HG02610 (cell line): Measurements from ENCODE around the gene UBE2K.
"Not testable (repeated sequence)": the region's sequence is repeated elsewhere in the genome, so short reads cannot be mapped to it uniquely, and the experiment has no call there.

Experiments
- ATAC-seq: cut with Tn5 transposase; IDR thresholded peaks from one replicate; pipeline ENCODE4 v1.9.1; 2021; ENCODE audit warnings: mild to moderate bottlenecking, moderate library complexity; ENCODE audit not compliant: unreplicated experiment

Gene UBE2K

DNA sequence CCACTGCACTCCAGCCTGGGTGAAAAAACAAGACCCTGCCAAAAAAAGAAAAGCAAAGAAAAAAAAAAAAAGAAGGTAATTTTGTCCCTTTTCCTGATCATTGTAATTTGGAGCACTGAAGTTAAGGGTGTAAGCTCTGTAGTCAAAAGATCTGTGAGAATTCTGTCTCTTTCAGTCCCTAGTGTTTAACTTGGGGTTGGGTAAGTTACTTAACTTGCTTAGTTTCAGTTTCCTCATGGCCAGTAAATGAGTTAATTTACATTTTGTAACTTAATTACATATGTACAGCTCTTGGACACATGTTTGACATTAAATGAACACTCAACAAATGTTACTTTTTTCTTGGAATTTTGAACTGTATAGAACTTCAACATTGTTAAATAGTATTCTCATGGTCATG lies 10.9 kb upstream of the UBE2K start:
- ATAC-seq, result no peak

DNA sequence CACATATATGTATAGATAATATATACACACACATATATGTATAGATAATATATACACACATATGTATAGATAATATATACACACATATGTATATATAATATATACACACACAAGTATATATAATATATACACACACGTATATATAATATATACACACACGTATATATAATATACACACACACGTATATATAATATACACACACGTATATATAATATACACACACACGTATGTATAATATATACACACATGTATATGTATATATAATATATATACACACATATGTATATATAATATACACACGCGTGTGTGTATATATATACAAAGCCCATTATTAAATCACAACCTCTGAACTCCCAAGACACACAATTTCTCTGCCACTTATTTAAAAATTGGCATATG lies 8.0 kb upstream of the UBE2K start:
- no peak for ATAC-seq

DNA sequence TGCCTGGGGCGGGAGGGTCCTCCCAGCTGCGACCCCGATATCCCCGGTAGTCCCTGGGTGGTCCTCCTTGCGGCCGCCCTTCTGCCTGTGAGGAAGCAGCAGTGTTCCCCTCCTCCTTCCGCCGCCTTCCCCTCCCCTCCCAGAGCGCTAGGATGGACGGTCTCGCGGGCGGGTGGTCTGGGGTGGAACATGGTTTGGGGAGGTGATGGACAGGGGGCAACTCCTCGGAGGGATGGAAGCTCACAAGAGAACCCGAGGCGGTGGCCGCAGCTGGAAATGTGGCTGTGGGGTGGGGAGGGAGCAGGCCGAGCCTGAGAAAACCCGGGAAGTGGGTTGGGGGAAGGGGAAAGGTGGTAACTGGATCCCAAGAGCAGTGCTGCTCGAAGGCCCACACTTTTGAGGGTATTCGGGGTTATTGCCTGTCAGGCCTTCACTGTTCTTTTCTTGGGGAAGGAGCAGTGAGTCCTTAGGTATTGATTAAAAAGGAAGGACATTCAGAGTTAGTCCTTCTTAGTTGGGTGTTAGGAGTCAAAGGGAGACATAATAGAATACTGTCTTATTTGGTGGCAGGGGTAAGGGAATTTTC lies 581 bp downstream of the UBE2K start:
- peak; percentile 17 for ATAC-seq

DNA sequence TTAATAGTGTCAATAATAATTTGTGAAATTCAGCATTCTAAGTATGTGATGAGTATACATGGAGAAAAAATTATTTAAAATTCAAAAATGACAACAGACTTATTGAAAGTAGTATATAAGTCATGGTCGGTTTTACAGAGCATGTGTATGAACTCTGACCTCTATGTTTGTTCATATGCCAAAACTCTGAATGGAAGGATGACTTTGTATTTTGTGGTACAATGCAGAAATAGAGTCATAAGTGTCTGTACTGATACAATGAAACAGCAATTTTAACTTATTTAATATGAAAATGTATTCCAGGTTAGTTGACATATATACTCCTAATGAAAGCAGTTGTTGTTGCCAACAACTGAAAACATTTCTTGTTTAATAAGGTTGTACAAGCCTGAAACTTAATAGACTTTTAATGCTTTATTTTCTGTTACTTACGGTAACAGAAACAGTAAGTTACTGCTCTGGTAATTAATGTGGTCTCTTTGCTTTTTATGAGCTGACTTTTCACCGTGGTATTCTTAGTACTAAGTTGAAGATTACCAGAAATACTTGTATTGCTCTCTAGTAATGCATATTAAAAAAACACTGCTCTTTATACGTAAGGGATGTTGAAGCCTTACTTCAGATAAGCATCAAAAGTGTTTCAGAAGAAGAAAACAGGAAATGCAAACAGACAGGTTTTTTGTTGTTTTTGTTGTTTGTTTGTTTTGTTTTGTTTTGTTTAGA lies 1.9 kb downstream of the UBE2K start:
- ATAC-seq, result no peak

DNA sequence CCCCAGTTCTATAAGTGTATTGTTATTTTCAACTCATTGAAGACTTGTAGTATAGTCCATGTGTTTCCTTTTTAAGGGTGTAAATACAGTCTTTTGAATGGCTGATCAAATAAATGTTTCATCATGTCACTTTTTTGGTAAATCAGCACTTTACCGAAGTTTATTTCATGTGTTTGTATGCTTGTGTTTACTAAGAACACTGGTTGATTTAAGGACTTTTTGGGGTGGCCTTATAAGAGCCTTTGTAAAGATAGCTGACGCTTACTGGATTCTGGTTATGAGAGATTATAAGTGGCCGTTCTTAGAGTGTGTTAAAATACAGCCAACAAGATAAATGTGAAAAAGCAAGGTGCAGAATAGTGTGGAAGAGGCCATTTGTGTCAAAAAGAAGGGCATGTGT lies 2.6 kb downstream of the UBE2K start:
- ATAC-seq, result no peak

DNA sequence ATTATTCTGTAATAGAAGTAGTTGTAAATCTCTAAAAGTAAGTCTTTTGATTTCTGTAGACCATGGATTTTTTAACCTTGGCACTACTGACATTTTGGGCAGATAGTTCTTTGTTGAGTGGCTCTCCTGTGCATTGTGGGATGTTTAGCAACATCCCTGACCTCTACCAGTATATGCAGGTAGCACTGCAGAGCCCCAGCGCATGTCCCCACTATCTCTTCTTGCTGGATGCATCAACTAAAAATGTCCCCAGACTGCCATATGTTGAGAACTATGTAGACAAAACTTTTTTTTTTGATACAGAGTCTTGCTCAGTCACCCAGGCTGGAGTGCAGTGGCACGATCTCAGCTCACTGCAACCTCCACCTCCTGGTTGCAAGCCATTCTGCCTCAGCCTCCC lies 4.8 kb downstream of the UBE2K start:
- no peak for ATAC-seq

DNA sequence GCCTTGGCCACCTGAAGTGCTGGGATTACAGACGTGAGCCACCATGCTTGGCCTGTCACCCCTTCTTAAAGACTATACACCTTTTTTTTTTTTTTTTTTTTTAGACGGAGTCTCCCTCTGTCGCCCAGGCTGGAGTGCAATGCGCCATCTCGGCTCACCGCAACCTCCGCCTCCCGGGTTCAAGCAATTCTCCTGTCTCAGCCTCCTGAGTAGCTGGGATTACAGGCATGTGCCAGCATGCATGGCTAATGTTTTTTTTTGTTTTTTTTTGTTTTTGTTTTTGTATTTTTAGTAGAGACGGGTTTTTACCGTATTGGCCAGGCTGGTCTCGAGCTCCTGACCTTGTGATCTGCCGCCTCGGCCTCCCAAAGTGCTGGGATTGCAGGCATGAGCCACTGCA lies 6.9 kb downstream of the UBE2K start:
- ATAC-seq, result not testable (repeated sequence)

DNA sequence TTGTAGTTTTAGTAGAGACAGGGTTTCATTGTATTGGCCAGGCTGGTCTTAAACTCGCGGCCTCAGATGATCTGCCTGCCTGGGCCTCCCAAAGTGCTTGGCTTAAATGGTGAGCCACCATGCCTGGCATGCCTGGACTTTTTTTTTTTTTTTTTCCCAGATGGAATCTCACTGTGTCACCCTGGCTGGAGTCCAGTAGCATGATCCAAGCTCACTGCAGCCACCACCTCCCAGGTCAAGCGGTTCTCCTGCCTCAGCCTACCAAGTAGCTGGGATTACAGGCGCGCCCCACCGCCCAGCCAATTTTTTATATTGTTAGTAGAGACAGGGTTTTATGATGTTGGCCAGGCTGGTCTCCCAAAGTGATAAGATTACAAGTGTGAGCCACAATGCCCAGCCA lies 8.4 kb downstream of the UBE2K start:
- no peak for ATAC-seq

DNA sequence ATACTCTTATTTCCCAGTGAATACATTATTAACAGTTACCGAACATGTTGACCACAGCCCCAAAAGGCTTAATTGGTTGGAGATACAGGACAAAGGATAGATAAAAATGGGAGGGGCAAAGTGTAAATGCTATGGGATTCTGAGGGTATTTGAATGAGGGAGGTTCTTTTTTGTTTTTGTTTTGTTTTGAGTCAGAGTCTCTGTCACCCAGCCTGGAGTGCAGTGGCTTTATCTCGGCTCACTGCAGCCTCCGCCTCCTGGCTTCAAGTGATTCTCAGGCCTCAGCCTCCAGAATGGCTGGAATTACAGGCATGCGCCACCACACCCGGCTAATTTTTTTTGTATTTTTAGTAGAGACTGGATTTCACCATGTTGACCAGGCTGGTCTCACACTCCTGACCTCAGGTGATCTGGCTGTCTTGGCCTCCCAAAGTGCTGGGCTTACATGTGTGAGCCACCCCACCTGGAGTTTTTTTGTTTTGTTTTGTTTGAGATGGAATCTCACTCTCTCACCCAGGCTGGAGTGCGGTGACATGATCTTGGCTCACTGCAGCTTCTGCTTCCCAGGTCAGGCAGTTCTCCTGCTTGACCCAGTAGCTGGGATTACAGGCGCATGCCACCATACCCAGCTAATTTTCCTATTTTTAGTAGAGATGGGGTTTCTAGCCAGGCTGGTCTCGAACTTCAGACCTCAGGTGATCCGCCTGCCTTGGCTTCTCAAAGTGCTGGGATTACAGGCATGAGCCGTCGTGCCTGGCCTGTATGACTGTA lies 9.0 kb downstream of the UBE2K start:
- ATAC-seq, result no peak

DNA sequence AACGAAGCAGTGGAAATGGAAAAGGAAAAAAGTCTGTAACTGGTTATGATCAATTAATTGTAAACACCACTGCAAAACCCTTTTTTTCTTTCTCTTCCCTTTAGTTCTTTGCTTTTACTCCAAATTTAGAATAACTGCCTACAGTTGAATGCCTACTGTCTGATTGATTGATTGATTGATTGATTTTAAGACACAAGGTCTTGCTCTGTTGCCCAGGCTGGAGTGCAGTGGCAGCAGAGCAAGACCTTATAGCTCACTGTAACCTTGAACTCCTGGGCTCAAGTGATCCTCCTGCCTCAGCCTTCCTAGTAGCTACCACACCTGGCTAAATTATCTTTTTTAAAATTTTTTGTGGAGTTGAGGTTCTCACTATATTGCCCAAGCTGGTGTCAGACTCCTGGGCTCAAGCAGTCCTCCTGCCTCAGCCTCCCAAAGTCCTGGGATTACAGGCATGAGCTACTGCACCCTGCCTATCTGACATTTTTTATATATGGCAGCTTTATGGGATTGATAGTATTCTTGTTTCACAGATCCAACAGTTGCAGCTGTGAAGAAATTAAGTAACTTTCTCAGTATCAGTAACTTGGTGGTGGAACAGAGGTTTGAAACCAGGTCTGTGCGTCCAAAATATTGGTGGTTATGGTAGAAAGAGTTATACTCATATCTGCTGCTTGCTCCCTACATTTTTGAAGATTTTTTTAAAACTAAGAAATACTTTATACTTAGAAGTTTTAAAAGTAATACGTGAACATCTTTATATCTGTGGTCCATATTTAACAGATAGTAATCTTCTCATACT lies 12.4 kb downstream of the UBE2K start:
- no peak for ATAC-seq

DNA sequence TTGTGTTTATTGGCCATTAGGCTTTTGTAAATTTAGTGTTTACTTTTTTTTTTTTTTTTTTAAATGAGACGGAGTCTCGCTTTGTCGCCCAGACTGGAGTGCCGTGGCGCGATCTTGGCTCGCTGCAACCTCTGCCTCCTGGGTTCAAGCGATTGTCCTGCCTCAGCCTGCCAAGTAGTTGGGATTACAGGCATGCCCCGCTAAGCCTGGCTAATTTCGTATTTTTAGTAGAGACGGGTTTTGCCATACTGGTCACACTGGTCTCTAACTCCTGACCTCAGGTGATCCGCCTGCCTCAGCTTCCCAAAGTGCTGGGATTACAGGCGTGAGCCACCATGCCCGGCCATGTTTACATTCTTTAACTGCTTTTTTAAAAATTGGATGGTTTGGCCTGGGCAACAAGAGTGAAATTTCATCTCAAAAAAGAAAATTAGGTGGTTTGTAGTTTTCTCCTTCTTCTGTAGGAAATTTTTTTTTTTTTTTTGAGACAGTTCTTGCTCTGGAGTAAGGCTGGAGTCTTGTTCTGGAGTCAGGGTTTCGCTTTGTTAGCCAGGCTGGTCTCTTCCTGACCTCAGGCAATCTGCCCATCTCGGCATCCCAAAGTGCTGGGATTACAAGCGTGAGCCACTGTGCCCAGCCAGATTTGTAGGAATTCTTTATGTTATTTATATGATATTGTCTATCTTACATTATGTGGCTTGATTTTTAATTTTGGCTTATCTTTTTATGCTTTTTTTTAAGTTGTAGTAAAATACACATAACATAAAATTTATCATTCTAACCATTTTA lies 15.1 kb downstream of the UBE2K start:
- no peak for ATAC-seq

DNA sequence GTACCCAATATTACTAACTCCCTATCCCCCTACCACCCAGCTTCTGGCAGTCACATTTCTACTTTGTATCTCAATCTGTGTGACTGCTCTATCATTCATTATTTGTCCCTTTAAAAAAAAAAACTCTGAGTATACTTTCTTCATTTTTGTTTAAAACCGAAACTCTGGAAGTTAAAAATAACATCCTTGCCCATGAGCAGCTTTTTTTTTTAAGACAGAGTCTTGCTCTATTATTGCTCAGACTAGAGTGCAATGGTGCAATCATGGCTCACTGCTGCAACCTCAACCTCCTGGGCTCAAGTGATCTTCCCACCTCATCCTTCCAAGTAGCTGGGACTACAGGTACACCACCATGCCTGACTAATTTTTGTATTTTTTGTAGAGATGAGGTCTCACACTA lies 15.8 kb downstream of the UBE2K start:
- peak; percentile 50 for ATAC-seq

DNA sequence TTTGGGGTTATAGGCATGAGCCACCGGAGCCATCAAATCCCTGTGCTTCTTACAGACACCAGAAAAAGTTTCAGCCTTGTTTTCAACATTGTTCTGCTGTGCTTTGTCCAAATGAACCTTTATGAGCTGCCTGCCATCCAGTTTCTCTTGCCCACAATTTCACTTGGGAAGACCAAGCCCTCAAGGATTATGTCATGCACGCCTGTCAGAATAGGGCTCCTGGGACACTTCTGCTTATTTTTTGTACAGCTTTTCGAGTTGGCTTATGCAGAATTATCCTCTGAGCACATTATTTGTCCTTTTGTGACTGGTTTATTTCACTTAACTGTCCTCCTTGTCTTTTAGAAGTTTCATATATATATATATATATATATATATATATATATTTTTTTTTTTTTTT lies 16.2 kb downstream of the UBE2K start:
- ATAC-seq, result no peak

DNA sequence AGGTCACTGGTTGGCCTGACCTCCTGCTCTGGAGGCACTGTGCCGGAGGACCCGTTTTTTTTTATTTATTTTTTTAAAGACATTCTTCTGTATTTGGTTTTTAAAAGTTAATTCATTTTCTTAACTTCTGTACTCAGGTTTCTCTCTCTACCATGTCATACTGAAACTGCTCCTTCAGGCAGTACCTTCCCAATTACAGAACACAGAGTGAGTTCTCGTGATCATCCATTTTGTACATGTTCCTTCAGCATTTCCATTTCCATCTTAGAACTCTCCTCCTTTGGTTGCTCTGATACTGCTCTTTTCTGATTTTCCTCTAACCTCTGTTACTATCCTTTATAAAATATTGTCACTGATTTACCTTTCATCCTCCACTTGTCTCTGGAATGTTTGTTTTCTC lies 17.9 kb downstream of the UBE2K start:
- ATAC-seq, result peak; percentile 48

DNA sequence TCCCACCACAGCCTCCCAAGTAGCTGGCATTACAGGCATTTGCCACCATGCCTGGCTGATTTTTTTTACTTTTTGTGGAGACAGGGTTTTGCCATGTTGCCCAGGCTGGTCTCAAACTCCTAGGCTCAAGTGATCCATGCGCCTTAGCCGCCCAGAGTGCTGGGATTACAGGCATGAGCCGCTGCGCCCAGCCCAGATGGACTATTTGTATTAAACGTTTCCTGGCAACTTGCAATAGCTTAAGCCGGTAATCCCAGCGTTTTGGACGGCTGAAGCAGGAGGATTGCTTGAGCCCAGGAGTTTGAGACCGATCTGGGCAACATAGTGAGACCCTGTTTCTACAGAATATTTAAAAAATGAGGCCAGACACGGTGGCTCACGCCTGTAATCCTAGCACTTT lies 18.4 kb downstream of the UBE2K start:
- ATAC-seq, result no peak

DNA sequence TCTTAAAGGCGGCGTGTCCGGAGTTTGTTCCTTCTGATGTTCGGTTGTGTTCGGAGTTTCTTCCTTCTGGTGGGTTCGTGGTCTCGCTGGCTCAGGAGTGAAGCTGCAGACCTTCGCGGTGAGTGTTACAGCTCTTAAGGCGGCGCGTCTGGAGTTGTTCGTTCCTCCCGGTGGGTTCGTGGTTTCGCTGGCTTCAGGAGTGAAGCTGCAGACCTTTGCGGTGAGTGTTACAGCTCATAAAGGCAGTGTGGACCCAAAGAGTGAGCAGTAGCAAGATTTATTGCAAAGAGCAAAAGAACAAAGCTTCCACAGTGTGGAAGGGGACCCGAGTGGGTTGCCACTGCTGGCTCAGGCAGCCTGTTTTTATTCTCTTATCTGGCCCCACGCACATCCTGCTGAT lies 19.8 kb downstream of the UBE2K start:
- not testable (repeated sequence) for ATAC-seq

DNA sequence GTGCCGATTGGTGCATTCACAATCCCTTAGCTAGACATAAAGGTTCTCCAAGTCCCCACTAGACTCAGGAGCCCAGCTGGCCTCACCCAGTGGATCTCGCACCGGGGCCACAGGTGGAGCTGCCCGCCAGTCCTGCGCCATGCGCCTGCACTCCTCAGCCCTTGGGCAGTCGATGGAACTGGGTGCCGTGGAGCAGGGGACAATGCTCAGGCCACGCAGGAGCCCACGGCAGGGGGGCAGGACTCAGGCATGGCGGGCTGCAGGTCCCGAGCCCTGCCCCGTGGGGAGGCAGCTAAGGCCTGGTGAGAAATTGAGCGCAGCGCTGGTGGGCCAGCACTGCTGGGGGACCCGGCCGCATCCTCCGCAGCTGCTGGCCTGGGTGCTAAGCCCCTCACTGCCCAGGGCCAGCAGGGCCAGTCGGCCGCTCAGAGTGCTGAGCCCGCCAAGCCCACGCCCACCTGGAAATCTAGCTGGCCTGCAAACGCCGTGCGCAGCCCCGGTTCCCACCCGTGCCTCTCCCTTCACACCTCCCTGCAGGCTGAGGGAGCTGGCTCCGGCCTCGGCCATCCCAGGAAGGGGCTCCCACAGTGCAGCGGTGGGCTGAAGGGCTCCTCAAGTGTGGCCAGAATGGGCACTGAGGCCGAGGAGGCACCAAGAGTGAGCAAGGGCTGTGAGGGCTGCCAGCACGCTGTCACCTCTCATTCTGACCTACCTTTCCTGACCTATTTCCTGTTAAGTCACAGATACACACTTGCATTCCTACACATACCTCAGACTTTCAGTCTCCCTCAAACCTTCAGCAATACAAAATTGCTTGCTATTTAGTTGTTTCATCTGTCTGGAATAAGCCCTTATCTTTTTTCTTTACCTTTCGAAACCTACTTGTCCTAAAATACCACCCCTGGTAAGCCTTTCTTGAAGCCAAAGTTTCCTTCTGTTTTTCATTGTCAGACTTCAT lies 20.7 kb downstream of the UBE2K start:
- ATAC-seq, result no peak

DNA sequence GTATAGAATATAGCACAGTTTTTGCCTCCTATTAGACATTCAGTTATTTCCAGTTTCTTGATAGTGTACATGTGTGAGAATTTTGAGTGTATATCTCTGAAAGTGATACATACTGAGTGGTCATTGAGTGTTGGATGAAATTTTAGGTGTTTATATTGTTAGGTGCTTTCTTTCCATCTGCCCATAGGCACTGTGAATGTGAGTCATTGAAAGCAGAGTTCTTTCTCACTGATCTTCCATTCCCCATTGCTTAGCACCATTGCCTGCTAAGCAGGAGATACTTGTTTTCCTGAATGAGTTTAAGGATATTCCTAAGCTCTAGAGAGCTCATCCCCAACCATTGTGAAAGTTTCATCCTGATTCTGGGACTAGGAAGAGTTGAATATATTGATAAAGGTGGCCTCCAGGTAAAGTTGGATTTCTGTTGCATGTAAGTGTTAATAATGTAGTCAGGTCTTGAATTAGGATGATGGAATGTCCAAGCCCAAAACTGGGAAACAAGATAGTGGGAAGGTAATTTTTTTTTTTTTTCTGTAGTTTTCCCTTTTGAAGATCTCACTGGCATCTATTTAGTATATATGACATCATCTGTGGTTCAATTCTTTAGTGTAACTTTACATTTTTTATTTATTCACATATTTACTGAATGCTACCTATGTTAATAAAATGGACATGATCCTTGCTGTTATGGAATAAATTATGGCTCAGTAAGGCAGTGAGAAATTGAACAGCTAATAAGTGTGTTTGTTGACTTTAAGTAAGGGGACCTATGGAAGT lies 22.1 kb downstream of the UBE2K start:
- ATAC-seq, result no peak

DNA sequence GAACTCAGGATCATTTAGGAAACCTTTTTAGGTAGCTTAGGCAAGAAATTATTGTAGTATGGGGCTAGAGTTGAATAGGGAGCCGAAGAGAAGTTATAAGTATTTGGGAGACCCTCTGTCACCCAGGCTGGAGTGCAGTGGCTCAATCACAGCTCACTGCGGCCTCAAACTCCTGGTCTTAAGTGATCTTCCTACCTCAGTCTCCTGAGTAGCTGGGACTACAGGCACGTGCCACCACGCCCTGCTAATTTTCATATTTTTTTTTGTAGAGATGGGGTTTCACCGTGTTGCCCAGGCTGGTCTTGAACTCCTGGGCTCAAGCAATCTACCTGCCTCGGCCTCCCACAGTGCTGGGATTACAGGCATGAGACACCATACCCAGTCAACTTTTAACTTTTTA lies 23.3 kb downstream of the UBE2K start:
- ATAC-seq, result not testable (repeated sequence)
